HG02938 (cell line): Measurements from ENCODE around the gene TRMT44.
"Not testable (repeated sequence)": the region's sequence is repeated elsewhere in the genome, so short reads cannot be mapped to it uniquely, and the experiment has no call there.

Experiments used
- ATAC-seq: cut with Tn5 transposase; IDR thresholded peaks from one replicate; pipeline ENCODE4 v1.9.1; 2021; ENCODE audit warnings: mild to moderate bottlenecking, moderate library complexity; ENCODE audit not compliant: unreplicated experiment

TRMT44 gene

DNA sequence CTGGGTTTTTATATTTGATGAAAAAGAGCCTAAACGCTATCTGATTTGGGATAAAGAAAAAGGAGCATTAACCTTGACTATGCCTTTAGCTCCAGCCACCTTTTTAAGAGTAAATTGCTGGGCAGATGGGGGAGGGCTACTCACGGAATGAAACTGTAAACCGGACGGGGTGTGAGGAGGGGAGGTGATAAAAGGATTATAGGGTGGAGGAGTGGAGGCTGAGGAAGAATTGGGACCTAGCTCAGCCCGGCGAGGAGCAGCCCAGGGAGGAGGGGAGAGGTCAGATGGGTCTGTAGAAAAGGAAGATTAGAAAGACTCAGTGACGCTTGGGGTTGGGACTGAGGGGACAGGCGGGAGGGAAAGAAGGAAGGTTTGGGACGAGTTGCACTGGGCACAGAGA is 46.1 kb downstream of the TRMT44 start:
- ATAC-seq: not testable (repeated sequence)

DNA sequence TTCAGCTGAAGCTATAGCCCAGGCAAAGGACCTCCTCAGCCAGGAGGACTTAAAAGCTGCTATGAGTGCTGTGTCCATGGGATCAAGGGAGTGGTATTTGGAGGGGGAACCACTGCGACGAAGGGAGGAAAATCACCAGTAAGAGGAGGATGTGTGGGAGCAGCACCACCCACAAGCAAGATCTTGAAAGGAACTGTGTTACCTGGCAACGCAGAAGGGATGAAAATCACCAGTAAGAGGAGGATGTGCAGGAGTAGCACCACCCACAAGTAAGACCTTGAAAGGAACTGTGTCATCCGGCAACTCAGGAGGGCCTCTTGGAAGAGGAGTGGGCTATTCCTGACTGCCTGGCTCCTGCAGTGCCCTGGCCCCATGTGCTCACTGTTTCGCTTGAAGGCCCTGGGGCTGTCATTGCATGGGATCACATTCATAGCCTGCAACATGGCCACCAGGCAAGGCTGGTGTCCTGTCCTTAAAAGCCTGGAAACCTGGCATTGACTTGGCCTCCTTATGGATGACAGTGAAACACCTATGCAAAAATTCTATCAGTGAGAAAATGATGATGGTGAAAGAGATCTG is 48.3 kb downstream of the TRMT44 start:
- ATAC-seq: no peak

DNA sequence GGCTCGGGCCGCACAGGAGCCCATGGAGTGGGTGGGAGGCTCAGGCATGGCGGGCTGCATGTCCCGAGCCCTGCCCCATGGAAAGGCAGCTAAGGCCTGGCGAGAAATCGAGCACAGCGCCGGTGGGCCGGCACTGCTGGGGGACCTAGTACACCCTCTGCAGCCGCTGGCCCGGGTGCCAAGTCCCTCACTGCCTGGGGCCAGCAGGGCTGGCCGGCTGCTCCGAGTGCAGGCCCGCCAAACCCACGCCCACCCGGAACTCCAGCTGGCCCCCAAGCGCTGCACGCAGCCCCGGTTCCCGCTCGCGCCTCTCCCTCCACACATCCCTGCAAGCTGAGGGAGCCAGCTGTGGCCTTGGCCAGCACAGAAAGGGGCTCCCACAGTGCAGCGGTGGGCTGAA is 50.9 kb downstream of the TRMT44 start:
- not testable (repeated sequence) for ATAC-seq

DNA sequence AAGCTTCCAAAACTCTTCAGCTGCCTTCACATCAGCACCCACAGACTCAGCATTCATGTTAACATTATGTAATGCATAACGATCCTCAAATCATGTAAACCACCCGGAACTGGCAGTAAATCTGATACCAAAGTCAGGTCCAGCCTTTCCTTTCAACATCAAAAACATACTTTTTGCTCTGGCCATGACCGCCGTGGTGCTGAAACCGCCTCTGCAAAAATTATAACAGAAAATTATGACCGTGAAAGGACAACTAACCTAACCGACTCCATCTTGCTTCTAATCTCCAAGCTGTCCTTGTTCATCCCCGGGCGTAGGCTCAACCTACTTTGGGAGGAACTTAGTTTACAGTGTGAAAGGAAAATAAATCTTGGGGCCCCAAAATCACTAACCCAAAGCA is 51.6 kb downstream of the TRMT44 start:
- no peak for ATAC-seq

DNA sequence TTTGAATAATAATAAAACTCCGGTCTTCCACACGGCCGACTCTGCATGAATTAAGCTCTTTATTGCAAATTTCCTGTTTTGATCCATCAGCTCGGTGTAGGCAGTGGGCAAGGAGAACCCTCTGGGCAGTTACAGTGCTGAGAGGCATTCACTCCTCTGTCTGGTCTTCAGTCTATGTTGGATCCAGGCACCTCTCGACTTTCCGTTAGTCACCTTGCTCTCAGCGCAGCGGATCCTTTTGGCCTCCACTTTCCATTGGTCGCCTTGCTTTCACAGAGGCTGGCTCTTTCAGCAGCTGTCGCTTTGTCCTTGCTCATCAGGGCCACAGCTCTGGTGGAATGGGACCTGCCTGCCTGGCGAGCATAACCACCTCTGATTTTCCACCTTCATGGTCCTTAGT is 52.9 kb downstream of the TRMT44 start:
- ATAC-seq: no peak

DNA sequence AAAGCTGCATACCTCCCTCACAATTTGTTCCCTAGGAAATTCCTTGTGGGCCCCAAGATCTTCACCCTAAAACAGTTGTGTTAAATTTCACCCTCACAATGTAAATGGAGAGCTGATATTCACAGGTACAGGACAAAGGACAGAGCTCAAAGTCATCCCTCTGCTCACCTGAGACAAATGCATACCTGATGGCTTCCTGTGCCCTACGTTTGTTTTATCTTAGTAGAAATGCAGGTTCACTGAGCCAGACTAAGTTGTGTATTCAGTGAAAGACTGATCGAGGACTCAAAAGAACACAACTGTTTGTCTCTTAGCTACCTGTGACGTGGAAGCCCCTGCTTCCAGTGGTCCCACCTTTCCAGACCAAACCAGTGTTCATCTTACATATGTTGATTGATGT is 53.6 kb downstream of the TRMT44 start:
- ATAC-seq: no peak

DNA sequence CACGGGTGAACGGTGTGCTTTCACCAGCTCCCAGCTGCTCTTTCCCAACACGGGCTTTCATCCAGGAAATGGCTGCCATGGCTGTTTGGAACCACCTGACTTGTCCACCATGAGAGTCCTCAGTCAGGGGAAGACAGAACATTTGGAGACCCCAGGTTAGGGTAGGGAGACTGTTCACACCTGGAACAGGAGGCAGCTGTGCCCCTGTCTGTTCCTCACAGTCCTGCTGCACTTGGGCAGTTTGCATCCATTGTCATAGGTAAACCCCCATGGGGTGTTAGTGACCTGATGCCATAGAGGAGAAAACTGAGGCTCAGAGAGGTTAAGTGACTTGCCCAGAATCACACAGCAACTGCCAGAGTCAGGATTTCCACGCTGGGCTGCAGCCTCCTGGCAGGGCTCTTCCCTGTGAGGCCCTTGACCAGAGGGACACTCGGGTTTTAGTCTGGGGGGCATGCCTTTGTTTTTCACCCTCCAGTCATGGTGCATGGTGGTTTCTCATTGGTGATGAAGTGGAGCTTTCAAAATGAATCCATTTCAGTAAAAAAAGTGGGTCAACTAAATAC is 54.5 kb downstream of the TRMT44 start:
- ATAC-seq: no peak

DNA sequence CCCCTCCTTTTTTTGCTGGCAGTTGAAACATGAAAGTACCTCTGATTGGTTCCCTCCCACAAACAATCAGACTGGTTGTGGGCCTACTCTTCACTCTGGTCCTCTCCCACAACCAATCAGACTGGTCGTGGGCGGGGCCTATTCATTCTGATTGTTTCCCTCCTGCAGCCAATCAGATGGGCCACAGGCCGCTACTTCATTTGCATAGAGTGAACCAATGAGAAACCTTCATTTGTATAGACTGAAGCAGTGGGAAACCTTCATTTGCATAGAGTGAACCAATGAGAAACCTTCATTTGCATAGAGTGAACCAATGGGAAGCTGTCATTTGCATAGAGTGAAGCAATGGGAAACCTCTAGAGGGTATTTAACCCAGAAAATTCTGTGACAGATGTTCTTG is 55.2 kb downstream of the TRMT44 start:
- ATAC-seq: no peak

DNA sequence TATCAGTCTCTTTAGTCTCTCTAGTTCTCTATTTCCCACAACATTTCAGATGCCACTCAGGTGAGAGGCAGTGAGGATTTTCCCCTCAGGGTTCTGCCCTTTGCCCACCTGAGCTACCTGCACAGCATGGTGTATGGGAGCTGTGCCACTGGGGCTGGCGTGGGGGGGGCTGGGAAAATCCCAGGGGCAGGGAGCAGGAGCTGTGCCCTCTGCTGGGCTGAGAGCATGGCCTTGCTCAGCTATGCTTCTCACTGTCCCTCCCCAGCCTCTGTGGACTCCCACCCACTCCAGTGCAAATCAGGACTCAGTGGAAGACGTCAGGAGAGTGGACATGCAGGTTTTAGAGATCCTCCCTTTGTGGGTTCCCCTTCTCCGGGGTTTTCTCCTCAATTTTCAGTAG is 57.2 kb downstream of the TRMT44 start:
- ATAC-seq: no peak

DNA sequence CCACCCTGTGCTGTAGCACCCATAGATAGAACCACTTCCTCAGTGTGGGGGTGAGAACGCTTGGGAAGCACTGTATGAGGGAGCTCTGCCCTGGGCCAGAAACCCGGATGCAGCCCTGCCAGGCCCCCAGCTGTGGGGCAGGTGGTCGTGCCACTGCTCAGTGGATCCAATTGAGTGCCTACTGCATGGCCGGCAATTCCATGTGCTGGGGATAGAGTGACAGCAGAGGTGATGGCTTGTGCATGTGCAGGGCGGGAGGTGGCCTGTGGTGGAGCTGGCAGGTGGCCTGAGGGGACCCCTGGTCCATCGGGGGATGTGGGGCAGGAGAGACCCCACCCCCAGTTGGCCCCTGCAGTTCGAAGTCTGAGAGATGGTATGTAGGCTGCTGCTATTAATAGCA is 60.4 kb downstream of the TRMT44 start:
- ATAC-seq: no peak

DNA sequence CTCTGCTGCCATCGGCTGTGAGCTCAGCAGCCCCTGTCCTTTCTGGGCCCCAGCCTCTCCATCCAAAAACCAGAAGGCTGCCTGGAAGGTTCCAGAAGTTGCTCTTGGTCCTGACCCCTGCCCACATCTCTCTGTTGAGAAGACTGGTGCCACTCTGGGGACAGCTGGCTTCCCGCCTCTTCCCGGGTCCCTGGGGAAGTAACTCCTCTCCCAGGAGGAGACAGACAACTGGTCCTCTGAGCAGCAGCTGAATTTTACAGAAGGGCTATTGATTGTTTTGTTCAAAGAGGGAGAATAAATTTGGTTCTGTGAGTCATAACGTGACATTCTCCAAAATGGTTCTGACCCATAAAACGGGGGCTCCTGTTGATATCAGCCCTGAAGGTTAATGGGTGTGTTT is 61.2 kb downstream of the TRMT44 start:
- no peak for ATAC-seq

DNA sequence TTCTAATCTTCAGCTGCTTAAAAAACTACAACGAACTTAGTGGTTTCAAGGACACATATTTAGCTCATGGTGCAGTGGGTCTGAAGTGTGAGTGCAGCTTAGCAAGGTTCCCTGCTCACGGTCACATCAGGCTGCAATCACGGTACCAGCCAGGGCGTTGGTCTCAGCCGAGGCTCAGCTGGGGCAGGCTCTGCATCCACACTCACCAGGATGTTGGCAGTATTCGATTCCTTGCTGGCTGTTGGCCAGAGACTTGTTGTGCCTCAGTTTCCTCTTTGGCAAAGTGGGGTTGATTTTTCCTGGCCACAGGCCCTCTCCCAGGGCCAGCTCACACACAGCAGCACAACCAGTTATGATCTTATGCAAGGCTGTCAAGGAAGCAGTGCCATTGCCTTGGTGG is 61.8 kb downstream of the TRMT44 start:
- ATAC-seq: no peak

DNA sequence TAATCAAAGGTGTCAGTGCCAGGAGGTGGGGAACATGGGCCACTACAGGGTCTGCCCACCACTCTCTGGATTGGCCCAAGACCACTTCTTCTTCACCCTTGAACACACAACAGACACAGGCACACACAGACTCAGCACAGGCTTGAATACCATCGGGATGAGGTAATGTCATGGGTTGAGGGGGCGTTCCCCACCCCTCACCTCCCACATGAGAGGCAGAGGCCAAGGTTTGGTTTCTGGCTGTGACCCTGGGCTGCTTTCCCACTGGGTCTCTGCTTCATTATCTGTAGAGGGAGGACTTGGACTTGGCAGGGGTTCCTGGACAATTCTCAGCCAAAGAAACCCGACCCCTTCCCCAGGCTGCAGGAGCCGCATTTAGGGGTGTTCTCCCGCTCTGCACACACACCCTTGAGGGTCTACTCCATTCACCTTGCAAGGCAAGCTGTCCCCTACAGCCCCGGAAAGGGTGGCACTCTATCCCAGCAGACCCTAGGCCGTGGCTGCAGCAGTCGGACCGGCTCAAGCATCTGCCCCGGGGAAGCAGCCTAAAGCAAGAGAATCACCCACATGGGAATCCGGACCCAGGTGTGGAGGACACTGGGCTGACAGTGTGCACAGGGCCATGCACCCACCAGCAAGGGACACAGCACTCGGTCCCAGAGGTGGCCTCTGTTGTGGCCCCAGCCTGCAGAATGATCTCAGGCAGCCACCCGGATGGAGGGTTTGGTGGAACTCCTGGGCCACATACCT is 62.4 kb downstream of the TRMT44 start:
- ATAC-seq: no peak

DNA sequence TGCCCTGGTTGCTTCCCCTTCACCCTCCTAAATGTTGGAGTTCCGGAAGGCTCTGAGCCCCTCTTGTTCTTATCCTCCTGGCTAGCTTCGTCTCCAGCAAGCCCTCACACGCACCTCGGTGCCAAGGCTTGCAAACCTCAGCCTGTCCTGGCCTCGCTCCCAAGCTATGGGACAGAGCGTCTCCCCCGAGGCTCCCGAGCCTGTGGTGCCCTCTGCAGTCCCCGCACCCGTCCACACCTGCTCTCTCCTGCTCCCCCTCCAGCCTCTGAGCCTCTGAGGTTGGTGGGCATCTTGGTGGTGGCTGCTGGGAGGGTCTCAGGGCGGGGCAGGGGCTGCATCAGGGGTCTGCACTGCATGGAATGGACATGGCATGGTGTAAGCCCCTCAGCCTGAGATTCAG is 63.2 kb downstream of the TRMT44 start:
- no peak for ATAC-seq

DNA sequence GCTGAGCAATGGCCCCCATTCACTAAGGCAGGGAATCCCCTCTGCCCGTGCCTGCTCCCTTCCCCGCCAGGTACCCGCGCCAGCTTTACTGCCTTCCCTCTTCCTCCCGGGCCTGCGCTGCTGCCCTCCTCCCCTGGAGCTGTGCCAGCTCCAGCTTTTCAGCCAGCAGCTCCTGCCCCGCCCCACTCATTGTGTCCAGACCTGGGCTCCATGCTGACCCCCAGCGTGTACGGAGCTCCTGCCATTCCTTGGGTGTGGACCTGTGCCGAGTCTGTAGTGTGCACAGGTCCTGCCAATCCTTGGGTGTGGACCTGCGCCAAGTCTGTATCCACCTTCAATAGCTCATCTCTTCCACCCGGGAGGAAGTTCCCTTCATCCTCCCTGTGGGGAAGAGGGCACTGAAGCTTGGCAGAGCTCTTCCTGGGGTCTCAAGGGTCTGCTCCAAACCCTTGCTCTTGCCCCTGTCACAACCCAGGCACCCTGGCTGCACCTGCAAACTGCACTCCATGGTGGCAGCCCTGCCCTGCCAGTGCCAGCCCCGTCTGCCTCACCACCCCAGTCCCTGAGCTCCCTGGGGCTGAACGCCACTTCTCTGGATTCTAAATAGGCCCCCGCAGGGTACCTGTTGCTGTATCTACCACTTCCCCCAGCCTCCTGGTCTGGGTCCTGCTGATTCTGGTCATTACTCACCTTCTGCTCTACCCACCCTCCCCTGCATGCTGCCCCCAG is 63.9 kb downstream of the TRMT44 start:
- ATAC-seq: no peak

DNA sequence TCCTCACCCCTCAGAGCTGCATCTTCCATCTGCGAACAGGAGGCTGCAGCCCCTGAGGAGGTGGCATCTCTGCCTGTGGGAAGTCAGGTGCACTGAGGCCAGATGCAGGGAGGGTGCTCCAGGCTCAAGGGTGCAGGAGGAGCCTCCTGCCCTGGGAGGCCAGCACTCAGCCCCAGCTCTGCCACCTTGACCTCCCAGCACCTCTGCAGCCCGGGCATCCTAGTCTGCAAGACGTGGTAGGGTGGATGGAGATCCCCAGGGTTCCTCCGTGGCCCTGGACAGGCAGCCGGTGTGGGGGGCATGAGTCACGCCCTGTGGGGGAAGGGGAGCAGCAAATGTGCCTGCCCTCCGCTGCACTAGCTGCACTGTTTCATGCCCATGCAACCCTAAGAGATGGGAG is 64.7 kb downstream of the TRMT44 start:
- ATAC-seq: no peak

DNA sequence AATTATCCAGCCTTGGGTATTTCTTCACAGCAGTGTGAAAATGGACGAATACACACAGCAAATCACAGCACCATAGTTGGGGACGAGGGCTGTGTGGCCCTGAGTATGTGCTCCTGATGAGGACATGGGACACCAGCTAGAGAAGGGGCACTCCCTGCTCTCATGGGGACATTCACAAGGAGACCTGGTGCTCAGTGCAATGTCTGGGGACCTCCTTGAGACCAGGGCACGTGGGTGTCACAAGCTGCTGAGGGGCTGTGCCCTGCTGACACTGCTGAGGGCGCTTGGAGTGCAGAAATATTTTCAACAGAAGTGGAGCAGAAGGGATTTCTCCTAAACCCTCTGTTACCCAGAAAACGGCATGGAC is 65.4 kb downstream of the TRMT44 start:
- no peak for ATAC-seq

DNA sequence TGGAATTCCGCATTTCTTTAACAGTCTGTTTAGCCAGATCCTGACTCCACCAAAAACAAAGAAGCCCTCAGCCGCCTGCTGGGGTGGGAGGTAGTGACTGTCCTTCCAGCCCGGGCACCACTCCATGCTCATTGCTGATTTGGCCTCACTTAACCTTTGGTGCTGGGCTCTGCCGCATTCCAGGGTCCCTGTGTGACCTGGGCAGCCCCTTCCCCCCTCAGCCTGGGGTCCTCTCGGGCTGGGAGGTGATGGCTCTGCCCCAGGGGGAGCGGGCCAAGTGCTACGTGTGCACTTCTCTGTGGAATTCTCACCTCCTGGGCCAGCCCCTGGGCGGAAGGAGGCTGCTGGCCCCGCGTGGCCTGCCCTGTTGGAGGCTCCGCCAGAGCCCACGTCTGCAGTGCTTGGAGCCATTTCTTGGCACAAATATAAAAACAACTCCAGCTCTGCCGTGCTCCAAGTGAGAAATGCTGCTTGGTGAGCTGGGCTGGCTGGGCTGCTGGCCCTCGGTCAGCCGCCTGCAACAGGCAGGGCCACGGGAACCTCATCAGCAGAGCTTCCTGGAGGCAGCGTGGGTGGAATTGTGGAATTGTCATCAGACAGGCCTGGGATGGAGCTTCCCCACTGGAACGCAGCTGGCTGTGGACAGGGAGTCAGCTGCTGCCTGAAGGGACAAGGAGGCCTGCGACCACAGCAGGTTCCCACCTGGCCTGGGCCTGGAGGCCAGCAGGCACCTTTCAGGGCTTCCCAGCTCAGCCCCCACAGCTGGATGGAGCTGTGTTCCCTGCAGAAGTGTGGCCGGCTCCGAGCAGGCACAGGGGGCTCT is 66.0 kb downstream of the TRMT44 start:
- ATAC-seq: no peak

DNA sequence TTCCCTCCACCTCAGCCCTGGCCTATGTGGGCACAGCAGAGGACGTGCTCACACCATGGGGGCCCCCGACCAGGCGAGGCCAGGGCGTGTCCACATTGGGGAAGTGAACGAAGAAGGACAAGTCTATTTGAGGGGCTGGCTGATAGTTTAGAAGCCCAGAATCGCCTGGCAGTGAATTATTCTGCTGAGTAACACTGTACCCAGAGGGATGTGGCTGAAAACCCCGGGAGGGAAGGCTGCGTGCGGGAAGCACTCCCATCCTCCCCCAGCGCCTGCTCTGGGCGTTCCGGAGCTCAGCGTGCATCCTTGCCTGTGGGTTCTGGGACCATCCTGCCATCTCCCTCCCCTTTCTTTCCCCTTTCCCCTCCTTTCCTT is 66.6 kb downstream of the TRMT44 start:
- ATAC-seq: no peak

DNA sequence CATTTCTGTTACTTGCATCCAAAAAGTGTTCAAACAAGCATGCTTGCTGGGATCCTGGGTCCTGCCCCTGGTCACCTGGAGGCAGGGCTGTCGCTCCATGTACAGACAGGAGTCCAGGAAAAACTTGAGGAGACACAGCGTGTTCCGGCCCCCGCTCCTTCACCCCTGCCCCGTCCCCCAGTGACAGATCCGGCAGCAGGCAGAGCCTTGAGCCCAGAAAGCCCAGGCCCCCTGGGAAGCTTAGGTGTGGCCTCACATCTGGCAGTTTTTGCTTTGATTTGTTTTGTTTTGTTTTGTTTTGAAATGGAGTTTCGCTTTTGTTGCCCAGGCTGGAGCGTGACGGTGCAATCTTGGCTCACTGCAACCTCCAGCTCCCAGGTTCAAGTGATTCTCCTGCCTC is 67.0 kb downstream of the TRMT44 start:
- ATAC-seq: no peak

DNA sequence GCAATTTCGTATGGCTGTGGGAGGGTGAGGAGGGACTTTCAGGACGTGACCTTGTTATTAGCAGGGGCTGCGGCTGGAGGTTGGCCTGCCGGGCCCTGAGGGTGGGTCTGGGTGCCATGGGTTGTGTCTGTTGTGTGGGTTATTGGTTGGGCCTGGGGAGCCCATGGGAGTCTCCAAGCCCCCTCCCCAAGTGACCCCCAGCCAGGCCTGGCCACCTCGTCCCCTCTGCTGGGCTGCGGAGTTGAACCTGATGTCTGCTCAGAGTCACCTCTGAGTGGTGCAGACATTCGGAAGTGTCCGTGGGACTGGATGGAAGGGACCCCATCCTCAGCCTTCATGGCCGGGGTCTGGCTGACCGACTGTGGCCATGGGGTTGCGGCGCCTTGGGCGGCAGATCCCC is 67.7 kb downstream of the TRMT44 start:
- ATAC-seq: no peak
